LHCN-M2 (cell line): ENCODE measurements around the gene TGM2. TPM values are rescaled to one million over a fixed set of nuclear protein-coding genes. Genes with fewer than 3 reads are reported as not detected.

ENCODE experiments used
- DNase-seq: peaks from one replicate; pipeline ENCODE4 v3.0.0-alpha.2; 2012; ENCODE audit warnings: low read depth
- total RNA-seq: library from RNA; depleted of rRNA; stranded (reverse); fragments of >200 nt; gene quantifications from 2 replicates; pipeline ENCODE4 v1.2.3, GENCODE V29; 2014

TGM2 gene
- total RNA-seq, 1 experiment from 2014 or later, result 6.3 TPM

DNA sequence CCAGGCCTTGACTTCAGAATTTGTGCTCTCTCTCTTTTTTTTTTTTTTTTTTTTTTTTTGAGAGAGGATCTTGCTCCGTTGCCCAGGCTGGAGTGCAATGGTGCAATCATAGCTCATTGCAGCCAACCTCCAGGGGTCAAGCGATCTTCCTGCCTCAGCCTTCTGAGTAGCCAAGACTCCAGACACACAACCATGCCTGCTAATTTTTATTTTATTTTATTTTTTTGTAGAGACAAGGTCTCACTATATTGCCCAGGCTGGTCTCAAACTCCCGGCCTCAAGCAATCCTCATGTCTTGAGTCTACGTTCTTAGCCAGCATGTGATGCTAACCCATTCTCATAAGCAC is 19.4 kb downstream of the TGM2 start:
- no peak for DNase-seq

DNA sequence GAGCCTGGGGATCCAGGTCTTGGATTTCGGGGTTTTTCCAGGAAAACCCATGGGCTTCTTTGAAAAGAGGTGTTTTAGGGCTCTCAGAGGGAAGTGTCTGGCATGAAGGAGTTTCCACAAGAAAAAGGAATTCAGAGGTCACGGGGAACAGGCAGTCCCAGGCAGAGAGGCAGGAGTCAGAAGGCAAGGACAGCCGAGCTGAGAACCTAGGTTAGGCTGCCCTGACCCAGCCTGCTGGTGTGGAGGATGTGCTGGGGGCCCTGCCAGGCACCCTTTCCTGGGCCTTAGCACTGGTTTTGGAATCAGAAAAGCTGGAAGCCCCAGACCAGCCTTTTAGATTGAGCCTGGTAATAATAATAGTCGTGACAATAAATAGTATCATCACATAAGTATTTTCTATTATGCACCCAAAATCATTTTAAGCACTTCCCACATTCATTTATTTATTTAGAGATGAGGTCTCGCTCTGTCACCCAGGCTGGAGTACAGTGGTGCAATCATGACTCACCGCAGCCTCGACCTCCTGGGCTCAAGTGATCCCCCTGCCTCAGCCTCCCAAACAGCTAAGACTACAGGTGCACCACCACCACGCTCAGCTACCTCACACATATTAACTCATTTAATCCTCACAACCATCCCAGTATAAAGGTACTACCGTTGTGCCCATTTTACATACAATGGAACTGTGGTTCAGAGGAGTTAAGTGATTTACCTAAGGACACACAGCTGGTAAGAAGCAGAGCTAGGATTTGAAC is 19.9 kb downstream of the TGM2 start:
- peak; percentile 44 for DNase-seq

DNA sequence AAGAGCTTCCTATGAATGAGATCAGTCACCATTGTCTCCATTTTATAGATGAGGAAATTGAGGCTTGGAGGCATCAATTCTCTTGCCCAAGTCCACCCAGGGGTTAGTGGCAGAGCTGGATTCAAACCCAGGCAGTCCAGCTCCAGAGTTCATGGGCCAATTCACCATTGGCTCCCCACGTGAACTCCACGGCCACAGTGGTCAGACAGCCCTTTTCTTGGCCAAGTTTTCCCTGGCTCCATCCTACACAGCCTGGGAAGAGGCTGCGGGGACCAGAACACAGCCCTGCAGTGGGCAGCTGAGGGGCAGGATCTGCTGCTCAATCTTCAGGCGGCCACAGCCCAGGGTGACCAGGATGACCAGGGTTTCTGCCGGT is 20.5 kb downstream of the TGM2 start:
- no peak for DNase-seq

DNA sequence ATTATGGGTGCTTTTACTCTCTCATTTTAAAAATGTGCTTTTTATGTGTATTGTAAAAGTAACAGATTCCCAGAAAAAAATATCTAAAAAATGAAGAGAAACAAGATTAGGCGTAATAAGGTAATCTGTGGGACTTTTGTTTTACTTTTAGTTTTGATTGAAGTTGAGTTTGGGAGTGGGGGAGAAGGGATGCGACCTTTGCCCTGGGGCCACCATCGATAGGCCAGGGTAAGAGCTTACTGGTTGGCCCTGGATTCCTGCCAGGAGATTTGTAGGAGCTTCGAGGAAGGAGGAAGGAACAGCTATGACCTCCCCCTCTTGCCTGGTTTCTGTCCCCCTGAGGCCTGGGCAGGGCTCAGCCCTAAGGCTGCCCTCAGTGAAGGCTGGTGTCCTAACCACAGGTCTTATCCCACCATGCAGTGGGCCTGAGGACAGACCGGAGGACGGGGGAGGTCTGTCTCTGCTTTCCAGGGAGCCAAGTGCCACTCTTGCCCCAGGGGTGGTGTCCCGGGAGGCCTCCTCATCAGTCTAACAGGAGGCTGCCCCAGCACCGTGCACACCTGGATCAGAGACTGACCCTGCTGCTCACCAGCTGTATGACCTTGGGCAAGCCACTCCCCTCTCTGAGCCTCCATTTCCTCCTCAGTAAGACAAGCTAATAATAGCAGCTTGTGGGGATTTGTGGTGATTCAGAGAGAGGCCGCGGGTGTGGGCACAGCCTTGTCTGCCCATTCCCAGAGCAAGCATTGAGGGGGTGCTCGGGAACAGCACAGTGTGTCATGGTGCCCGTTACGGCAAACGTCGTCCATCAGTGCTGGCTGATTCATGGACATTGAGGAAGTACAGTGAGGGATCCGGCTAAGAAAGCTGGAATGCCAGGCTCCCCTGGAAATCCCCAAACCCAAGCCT is 21.2 kb downstream of the TGM2 start:
- DNase-seq, result peak; percentile 93

DNA sequence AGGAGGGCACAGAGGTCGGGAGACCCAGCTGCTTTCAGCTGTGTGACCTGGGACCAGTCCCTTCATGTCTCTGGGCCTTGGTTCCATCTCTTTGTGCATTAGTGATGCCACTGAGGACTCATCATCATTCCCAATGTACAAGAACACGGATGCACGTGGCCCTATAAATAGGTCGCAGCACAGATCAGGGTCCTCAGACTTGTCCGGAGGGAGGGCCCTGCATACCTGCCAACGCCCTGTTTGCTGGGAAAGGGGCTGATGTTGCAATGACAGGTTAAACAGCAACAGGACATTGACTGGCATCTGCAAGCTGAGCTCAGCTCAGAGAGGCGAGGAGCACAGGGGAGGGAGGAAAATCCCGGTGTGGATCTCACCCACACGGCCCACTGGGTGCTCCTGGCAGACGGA is 21.8 kb downstream of the TGM2 start:
- DNase-seq, result no peak

DNA sequence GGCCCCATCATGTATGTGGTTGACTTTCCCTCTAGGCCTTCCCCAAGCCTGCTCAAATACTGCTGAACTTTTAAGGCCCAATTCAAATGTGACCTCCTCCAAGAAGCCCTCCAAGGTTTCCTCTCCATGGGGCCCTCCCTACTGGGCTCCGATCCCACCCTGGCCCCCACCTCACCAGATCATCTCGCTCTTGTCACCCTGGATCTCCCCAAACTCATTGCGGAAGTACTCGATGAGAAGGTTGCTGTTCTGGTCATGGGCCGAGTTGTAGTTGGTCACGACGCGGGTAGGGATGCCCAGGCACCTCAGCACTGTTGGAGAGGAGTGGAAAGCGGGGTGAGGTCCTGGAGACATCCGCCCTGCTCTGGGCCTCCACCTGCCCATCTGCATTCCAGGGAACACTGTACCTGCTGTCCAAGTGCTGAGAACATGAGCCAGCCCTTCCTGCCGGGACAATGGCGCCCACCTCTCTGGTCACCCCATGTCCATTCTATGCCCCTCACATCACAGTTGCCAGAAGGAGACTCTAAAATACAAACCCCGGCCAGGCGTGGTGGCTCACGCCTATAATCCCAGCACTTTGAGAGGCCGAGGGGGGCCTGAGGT is 23.1 kb downstream of the TGM2 start:
- no peak for DNase-seq

DNA sequence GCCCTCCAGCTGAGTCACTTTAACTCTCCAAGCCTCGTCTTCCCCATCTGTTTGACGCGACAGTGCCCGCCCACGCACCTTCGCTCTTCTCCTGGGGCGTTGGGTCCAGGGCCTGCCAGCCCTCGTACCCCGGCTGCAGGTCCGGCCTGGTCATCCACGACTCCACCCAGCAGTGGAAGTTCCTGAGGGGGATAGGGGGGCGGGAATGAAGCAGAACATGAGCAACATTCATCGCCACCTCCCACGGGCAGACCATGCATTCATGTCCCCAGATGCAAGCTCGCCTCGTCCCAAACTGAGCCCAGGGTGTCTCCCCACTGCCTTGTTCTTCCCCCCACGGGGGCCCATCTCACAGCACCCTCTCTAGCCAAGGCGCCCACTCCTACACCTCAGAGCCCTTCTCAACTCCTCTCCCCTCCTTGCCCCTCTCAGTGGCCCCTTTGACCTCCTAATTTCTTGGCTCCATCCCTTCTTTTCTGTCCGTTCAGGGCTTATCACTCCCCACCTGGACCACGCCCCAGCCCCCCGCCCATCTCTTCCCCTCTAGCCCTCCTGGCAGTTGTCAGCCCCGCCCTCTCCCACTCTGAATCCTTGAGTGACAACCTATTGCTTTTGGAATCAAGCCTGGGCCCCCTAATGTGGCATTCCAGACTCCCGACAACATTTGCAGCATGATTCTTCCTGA is 23.7 kb downstream of the TGM2 start:
- DNase-seq, result no peak

DNA sequence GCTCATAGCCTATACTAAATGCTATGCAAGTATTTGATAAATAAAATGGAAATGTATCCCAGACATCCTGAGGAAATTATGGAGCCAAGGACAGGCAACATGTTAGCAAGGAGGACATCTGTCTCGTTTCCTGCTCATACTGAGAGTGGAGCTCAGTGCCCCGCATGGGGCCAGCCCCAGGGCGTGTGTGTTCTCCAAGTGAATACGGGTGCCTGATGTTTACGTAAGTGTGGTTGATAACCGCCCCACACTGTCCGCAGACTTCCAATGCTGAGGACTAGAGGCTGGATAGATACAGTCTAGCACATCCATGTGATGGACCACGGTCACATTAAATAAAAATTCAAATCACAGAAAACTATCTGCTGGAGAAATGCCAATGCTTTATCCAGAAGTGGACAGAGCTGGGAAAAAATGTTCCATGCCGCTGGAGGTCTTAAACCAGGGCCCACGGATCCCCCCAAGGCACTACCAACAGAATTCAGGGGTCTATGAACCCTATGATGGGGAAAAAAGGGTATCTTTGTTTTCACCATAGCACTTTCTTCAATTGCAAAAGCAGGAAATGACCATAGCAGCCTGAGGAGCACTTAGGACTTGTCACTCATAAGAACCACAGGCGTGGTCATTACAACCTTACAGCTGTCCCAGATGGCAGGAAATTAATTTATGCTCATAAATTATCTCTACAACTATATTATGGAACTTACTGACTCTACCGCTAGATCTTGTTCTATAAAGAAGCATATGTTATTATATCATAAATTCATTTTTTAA is 24.9 kb downstream of the TGM2 start:
- DNase-seq, result peak; percentile 42

DNA sequence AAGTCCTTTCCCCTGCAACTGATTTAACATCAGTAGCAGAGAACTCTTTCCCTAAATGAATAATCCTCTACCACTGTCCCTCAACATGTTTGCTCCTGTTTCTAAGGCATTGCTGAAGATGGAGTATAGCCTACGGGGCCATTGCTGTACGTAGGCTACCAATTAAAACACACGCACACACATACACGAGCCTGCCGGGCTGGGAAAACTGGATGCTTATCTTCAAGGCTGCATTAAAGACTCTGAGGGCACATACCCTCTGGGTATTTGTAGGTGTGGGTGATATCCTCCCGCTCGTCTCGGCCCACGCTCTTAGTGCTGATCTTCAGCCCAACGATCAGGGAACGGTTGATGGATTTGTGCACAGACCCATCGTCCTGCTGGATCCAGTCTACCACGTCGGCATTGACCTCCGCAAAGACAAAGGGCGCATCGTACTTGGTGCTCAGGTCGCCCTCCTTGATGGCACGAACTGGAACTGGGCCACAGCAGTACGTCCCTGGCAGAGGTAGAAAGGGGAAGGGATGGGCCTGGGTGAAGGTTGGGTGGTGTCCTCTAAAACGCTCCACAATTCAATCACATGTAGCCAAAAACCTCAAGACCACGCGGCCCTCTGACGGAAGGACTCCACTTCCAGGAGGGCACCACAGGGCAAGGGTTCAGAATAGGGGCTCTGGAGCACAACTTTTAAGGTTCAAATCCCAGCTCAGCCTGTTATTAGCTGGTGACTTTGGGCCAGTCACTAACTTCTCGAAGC is 25.7 kb downstream of the TGM2 start:
- DNase-seq, result no peak

DNA sequence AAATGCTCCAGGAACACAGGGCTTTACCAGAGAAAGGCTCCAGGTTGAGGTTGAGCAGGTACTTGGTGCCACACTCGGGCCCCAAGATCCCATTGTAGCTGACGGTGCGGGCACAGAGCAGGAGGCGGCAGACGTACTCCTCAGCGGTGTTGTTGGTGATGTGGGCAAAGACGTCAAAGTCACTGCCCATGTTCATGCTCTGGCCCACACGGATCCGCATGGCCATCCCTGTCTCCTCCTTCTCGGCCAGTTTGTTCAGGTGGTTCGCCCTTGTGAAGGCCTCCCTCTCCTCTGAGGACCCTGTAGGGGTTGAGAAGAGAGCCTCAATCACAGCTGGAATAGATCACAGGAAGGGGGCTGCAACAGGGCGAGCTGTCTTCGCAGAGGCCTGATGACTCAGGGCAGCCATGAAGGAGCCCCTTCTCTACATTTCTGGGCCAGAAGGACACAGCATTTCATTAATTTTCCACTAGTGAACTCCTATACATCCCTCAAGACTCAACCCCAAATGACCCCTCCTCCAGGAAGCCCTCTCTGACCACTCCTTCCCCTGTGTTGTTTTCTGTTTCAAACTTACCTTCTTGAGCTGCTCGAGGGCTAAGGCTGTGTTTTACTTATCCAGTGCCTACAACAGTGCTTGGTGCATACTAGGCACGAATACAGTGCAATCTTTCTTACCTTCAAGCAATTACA is 26.8 kb downstream of the TGM2 start:
- no peak for DNase-seq

DNA sequence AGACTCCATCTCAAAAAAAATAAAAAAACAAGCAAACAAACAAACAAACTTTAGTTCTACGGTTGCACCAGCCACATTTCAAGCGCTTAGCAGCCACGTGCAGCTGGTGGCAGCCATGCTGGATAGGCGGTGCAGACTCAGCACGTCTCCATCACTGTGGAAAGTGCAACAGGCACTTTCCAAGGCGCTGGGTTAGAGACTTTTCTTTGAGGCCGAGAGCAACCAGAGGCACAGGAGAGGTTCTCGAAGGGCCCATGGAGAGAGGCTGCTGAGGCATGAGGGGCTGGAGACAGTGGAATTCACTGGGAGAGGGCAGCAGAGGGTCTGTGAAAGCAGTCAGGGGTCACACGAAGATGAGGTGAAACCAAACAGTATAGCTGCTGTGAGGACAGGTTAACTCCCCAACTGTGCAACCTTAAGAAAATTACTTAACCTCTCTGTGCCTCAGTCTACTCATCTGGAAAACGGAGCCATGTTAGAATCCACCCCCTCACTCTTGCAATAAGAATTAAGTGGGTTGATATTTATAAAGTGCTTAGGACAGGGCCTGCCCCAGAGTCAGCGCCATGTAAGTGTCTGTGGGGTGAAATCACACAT is 27.5 kb downstream of the TGM2 start:
- no peak for DNase-seq

DNA sequence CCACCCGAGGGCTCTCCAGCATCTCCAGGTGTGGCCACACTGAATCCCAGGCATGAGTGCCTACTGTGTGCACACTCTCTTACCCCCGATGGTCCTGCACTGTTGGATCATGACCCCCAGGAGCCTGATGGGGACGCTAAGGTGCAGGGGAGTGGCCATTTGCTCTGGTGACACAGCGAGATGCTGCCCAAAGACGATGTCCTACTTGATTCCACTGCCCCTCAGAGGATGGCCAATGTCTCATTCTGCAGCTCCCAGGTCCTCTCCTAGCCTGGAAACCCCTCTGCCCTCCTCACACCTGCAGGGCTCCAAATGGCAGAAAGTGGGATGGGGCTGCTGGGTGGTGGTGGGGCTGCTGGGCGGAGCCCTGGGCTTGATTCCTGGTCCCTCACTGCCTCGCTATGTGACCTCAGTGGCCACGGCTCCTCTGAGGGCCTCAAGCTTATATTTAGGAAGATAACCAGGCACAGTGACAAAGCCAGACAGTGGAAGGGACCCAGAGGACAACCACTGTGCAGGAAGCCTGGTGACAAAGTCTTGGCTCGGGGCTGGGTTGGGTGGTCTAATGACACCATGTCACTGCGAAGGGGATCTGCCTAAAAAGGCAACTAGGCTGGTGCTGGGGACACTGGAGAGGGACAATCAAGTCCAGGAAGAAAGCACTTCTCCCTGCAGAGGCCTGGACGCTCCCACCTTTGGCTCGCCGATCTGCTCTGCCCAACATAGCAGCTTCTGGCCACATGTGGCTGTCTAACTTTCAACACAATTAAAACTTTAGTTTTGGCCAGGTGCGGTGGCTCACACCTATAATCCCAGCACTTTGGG is 28.4 kb downstream of the TGM2 start:
- DNase-seq, result no peak

DNA sequence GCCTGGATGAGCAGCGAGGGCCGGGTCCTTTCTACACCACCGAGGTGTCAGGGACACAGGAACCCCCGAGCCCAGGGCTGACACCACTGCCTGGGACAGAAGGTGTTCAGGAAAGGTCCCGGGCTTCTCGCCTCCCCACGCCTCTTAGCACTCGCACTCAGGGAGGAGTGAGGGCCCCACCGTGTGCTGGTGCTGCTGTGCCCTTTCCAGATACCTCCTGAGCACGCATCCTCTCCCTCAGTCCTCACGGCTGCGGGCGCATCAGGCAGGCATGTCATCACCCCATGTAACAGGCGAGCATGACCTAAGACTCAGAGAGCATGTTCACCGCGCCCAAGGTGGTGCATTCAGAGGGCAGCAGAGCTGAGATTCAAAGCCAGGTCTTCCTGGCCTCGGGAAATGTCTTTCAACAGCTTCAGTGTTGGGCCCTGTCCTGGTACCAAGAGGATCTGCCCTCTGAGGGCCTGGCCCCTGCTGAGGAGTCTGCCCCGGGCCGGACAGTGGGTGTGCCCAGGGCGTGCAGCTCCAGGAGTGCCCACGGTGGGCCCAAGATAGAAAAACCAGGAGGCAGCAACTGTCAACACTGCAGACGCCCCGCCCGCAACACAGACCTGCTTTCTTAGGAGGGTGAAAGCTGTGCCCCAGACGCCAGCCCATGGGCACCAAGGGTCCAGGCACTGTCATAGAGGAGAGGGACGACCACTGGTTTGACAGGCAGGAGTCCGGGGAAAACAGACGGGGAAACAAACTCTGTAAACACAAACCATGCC is 29.2 kb downstream of the TGM2 start:
- DNase-seq, result no peak

DNA sequence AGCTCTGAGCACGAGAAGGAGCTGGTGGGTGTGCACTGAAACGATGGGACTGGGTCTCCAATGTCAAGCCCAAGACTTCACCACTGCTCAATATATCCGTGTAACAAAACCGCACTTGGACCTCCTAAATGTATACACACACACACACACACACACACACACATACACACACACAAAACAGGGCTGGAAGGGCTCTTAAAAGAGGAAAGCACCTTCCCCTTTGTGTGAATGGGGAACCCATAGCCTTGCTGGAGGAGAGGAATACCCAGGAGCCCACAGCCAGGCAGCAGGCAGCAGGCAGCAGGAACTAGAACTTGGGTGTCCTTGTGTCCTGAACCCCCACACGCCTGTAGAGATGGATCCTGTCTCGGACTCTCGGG is 29.8 kb downstream of the TGM2 start:
- DNase-seq, result no peak

DNA sequence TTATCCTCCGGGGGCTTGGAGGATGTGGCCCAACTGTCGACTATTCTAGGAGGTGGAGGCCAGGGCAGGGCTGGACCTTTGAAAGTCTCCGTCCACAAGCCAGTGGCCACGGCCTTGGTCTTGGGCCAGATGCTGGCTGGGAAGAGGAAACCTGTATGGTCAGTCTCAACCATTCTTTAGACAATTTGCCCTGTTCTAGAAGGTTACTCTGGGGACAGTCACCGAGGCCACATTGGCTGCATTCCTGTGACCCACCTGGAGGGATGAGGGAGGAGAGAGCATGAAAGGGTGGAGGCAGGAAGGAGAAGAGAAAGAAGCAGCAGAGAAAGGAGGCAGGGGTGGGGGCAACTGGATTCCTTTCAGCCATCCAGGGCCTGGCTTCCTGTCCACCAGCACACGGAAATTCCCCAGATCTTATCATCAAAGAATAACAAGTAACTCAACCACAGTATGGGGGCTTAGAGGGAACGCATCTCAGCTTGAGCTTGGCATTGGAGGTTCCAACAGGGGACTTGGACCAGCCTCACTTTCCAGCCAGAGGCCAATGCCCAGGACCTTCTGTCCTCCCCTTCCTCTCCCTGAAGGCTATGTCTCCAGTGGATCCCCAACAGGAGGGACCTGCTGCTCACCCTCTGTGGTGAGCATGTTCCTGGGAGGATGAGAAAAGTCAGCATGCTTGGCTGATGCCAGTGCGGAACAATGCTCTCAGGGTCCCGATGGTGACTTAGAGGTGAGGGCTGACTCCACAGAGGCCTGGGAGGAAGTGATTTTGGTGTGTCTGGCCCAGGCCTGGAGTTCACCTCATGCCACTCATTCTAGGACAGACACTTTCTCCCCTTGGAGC is 30.4 kb downstream of the TGM2 start:
- DNase-seq, result no peak

DNA sequence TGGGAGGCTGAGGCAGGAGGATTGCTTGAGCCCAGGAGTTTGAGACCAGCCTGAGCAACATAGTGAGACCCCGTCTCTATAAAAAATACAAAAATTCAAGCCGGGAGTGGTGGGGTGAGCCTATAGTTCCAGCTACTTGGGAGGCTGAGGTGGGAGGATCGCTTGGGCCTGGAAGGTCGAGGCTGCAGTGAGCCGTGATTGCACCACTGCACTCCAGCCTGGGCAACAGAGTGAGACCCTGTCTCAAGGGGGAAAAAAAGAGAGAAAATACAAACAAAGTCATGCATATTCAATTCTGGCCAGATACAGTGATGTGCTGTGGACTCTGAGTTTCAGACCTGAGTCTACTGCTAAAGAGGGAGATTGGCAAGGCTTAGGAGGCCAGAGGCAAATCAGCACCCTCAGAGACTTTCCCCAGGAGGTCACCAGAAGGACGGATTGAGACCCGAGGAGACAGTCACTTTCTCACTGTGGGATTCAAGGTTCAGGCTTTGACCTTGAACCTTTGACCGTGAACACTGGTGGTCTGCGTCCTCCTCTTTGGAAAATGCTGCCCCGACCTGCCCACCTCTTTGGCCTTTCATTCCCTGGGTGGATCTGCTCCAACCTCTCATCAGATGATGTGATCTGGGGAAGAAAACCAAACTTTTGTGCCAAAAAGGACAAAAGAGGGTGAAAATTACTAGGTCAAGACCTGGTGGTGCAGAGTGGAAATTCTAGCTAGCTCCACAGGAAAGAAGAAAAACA is 31.2 kb downstream of the TGM2 start:
- DNase-seq, result no peak
